Omental fat pad (tissue), 4 donors: ENCODE measurements around the gene GYG2. TPM values are rescaled to one million over a fixed set of nuclear protein-coding genes. Genes with fewer than 3 reads are reported as not detected.
"Not testable (repeated sequence)": the region's sequence is repeated elsewhere in the genome, so short reads cannot be mapped to it uniquely, and the experiment has no call there.

ENCODE experiments used
- ATAC-seq: fragments of 150-250 bp; one replicate; pipeline ENCODE4 v1.9.1; 2016; ENCODE audit warnings: mild to moderate bottlenecking, moderate library complexity; ENCODE audit not compliant: low FRiP score
- DNase-seq: peaks from one replicate; pipeline ENCODE4 v3.0.0-alpha.2; 2019; ENCODE audit warnings: low spot score
- CTCF ChIP-seq, 3 donors: fragments of 450-650 bp; IDR thresholded peaks; one replicate each; pipeline ENCODE4 v1.5.1; 2016 to 2017; ENCODE audit warnings: antibody characterized with exemption in 3 of 3, mild to moderate bottlenecking in 3 of 3, moderate library complexity in 2 of 3
- total RNA-seq, 4 donors: library from RNA; depleted of rRNA; stranded (reverse); fragments of >200 nt; gene quantifications; one replicate each; pipeline ENCODE4 v1.1.0, GENCODE V29; 2016

Gene GYG2
- total RNA-seq, 4 donors from 2014 or later = 29.6 to 487 (median 115) TPM

- DNase-seq (no peak), ATAC-seq (no peak)
- no peak for TF ChIP-seq CTCF (IDR thresholded peaks at IDR 0.05)
These were observed 79.5 kb downstream of the GYG2 start for GRCh38 chrX:2908125-2908685.

DNA sequence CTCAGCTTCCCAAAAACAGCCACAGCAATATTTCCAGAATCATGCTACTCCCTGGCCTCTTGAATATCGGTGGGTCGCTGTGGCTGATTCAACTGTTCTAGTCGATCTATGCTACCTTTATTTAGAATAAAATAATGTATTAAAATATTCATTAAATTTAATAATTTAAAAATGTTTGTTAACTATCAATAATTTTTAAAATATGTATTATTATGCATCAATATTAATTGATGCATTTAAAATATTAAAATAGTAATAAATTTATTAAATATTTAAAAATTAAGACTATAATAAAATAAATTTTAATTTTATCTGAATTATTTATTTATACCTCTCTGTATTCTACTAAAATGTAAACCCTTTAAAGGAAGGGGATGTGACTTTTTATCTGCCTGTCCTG is 81.4 kb downstream of the GYG2 start:
- no peak for TF ChIP-seq CTCF (IDR thresholded peaks at IDR 0.05)
- DNase-seq = no peak
- no peak for ATAC-seq

DNA sequence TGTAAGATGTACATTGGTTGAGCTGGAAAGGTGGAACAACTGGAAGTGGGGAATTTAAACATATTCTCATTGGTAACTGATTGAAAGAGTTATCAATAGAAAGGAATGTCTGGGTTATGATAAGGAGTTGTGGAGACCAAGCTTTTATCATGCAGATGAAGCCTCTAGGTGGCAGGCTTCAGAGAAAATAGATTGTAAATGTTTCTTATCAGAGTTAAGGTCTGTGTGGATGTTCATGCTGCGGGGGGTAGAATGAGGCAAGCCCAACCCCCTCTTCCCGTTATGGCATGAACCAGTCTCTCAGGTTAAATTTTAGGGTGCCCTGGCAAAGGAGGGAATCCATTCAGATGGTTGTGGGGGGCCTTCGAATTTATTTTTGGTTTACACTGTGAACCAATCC is 84.4 kb downstream of the GYG2 start:
- no peak for ATAC-seq
- no peak for DNase-seq
- TF ChIP-seq CTCF (IDR thresholded peaks at IDR 0.05) = no peak

DNA sequence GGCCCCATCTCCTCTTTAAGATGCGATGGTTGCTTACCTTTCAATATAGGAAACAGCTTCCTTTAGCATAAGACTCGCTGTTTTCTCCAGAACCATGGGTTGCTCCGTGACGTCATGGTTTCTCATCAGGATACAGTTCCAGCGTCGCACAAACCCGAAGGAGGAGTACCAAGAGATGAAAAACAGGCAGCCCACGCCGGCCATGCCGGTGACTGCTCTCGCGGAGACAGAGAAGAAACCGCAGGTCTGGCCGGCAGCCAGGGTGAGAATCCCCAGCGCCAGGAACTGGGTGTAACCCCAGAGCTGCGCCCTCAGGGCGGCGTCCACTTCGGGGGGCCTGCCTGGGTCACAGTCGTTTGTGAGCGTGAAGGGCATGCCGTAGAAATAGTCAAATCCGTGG is 89.0 kb downstream of the GYG2 start:
- TF ChIP-seq CTCF (IDR thresholded peaks at IDR 0.05) = no peak
- DNase-seq (no peak), ATAC-seq (no peak)

DNA sequence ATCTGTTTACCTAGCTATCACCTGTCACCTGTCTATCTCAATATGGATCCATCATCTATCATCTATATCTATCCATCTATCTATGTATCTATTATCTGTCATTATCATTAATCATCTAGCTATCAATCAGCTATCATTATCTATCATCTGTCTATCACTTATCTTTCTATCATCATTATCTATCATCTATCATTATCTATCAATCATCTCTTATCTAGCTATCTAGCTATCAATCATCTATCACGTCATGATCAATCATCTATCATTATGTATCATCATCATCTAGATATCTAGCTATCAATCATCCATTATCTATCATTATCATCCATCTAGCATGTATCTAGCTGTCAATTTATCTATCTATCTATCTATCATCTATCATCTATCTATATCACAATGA is 92.5 kb downstream of the GYG2 start:
- TF ChIP-seq CTCF (IDR thresholded peaks at IDR 0.05) = no peak
- ATAC-seq (no peak), DNase-seq (no peak)

GRCh38 chrX:2921750-2922149 is 93.0 kb downstream of the GYG2 start:
- ATAC-seq (no peak), DNase-seq (no peak)
- TF ChIP-seq CTCF (IDR thresholded peaks at IDR 0.05) = no peak

DNA sequence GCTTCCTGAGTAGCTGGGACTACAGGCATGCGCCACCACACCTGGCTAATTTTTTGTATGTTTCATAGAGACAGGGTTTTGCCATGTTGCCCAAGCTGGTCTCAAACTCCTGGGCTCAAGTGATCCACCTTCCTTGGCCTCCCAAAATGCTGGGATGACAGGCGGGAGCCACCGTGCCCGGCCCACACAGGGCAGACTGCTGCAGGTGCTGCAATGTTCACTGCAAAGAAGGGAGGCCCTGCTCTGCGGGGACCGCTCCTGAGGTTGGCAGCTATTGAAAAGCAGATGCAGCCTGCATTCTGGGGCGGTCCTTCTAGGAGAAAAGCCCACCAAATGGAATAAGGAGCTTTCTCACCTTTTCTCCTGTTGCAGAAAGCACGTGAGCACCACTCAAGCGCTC is 95.4 kb downstream of the GYG2 start:
- no peak for TF ChIP-seq CTCF (IDR thresholded peaks at IDR 0.05)
- DNase-seq = no peak
- ATAC-seq = no peak

- not testable (repeated sequence) for DNase-seq, ATAC-seq
These were observed 97.5 kb downstream of the GYG2 start for GRCh38 chrX:2926255-2926654.
